Nephron (organoid): ENCODE measurements around the gene GJB2.

Experiments used
- H3K27ac Mint-ChIP-seq, 3 experiments: 2 replicates each; pipeline ENCODE4 v1.8.0; 2020; ENCODE audit warnings: mixed read lengths in 3 of 3, mild to moderate bottlenecking in 2 of 3, moderate library complexity in 1 of 3
- H3K27me3 Mint-ChIP-seq: 2 replicates; pipeline ENCODE4 v1.8.0; 2021; ENCODE audit warnings: low read depth, mild to moderate bottlenecking, moderate library complexity, mixed read lengths
- H3K36me3 Mint-ChIP-seq: 2 replicates; pipeline ENCODE4 v1.8.0; 2020; ENCODE audit warnings: low read depth, mixed read lengths
- H3K4me1 Mint-ChIP-seq: 2 replicates; pipeline ENCODE4 v1.8.0; 2020; ENCODE audit warnings: mixed read lengths
- H3K4me3 Mint-ChIP-seq, 3 experiments: 2 replicates each; pipeline ENCODE4 v1.8.0; 2020; ENCODE audit warnings: mild to moderate bottlenecking in 3 of 3, mixed read lengths in 3 of 3, moderate library complexity in 2 of 3
- H3K9me3 Mint-ChIP-seq: 2 replicates; pipeline ENCODE4 v1.8.0; 2020; ENCODE audit warnings: mixed read lengths
- TF ChIP-seq, protein P1 (sequence below), 3 experiments: fragments of 200-600 bp; sonication (generic); IDR thresholded peaks; one replicate each; pipeline ENCODE4 v1.5.0; 2021; ENCODE audit warnings: antibody characterized with exemption in 3 of 3; ENCODE audit not compliant: unreplicated experiment in 3 of 3

The GJB2 gene

DNA sequence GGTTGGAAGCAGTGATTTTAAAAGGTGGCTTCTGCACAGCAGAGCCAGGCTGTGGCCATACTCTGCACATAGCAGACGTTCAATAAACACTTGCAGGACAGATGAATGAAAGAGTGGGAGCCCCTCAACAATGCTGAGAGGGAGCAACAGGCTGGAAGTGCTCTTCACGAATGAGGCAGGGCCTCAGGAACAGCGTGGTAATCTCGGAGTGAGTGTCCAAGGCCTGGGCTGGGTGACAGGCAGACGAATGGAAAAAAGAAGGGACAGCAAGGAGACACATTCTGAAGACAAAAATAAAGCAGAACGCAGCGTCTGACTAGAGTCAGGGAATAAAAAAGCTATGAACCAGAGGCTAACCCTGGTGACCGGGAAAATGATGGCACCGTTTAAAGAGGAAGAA is 43.0 kb downstream of the GJB2 start:
- peaks cover 5% of the 10 kb centered on the region for H3K9me3 Mint-ChIP-seq
- H3K4me1 Mint-ChIP-seq = no peaks in the 10 kb centered on the region
- no peak overlapping the region for H3K27ac Mint-ChIP-seq
- peaks cover 70% of the 10 kb centered on the region for H3K27me3 Mint-ChIP-seq
- no peaks in the 10 kb centered on the region for H3K36me3 Mint-ChIP-seq
- TF ChIP-seq, protein P1, sequence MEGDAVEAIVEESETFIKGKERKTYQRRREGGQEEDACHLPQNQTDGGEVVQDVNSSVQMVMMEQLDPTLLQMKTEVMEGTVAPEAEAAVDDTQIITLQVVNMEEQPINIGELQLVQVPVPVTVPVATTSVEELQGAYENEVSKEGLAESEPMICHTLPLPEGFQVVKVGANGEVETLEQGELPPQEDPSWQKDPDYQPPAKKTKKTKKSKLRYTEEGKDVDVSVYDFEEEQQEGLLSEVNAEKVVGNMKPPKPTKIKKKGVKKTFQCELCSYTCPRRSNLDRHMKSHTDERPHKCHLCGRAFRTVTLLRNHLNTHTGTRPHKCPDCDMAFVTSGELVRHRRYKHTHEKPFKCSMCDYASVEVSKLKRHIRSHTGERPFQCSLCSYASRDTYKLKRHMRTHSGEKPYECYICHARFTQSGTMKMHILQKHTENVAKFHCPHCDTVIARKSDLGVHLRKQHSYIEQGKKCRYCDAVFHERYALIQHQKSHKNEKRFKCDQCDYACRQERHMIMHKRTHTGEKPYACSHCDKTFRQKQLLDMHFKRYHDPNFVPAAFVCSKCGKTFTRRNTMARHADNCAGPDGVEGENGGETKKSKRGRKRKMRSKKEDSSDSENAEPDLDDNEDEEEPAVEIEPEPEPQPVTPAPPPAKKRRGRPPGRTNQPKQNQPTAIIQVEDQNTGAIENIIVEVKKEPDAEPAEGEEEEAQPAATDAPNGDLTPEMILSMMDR (IDR thresholded peaks at IDR 0.05; ENCODE audit: unreplicated experiment in 3 of 3) = no peak
- no peak overlapping the region for H3K4me3 Mint-ChIP-seq

DNA sequence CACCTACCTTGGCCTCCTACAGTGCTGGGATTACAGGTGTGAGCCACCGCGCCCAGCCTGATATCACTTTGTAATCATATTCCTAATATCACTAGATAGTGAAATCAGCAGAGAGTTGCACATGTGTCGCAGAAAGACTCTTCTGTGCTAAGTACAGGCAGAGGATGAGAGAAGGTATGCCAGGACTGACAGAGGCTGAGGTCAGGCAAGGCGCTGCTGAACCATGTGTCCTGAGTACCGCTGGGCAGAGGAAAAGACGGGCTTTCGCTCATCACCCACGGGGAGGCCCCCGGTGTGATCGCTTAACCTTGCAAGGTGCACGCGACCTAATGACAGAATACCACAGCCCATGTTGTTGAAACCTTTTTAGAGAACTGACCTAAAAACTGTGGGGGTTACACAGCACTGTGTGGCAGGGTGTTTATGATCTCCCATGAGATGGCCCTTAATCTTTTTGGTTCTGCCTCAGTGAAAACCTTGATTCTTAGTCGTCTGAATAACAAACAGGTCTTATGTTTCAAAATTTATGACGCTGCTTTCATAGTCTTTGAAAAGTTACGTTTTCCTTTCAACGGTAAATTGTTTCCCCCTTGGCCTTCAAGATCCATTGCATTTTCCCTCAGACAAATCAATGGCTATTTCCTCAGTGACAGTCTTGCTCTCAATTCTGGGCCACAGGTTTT is 44.1 kb downstream of the GJB2 start:
- TF ChIP-seq, protein P1 (IDR thresholded peaks at IDR 0.05; ENCODE audit: unreplicated experiment in 3 of 3) = no peak

DNA sequence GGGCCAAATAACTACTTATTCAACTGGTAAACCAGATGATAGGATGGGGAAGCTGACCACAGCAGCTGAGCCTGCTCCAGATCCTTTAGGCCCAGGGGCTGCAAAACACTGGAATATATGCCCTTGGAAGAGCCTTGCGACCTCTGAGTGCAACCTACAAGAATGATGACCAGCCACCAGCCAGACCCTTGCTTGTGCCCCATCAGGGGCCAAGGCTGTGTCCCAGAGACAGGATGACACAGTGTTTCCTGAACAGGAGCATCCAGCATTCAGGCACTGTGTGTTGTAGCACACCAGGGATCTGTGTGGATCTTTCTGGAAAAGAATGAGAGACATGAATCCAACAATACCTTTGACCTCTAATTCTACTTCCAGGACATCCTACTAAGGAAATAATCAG is 46.4 kb downstream of the GJB2 start:
- Mint-ChIP-seq H3K27ac (no peak overlapping the region), H3K27me3 (peaks cover 55% of the 10 kb centered on the region), H3K4me3 (no peak overlapping the region), H3K9me3 (no peaks in the 10 kb centered on the region), H3K4me1 (peaks cover 10% of the 10 kb centered on the region), H3K36me3 (no peaks in the 10 kb centered on the region)
- TF ChIP-seq, protein P1 (IDR thresholded peaks at IDR 0.05; ENCODE audit: unreplicated experiment in 3 of 3) = no peak

More for the DNA sequence above, 44.1 kb downstream of the GJB2 start:
- H3K27me3 Mint-ChIP-seq = peaks cover 64% of the 10 kb centered on the region
- H3K9me3 Mint-ChIP-seq = no peaks in the 10 kb centered on the region
- no peak overlapping the region for H3K27ac Mint-ChIP-seq
- H3K4me3 Mint-ChIP-seq = no peak overlapping the region
- peaks cover 2% of the 10 kb centered on the region for H3K4me1 Mint-ChIP-seq
- no peaks in the 10 kb centered on the region for H3K36me3 Mint-ChIP-seq

DNA sequence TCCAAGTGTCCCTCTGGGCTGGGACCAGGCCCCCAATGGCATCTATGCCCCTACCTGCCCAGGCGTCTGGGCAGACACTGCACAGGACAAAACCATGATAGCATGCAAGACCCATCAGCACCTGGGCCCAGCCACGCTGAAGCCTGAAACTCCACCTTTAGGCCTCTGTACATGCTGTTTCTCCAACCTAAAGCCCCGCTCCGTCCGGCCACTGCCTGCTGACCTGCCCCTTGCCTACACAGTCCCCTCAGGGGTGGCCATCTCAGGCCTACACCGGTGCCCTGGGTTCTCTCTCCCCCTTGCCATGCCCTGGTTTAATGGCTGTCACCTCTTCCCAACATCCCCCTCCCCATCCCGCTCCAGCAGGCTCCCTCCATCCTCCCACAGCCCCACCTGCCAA is 47.2 kb downstream of the GJB2 start:
- no peak overlapping the region for H3K4me3 Mint-ChIP-seq
- H3K9me3 Mint-ChIP-seq = no peaks in the 10 kb centered on the region
- TF ChIP-seq, protein P1 (IDR thresholded peaks at IDR 0.05; ENCODE audit: unreplicated experiment in 3 of 3) = no peak
- peaks cover 15% of the 10 kb centered on the region for H3K4me1 Mint-ChIP-seq
- no peak overlapping the region for H3K27ac Mint-ChIP-seq
- H3K27me3 Mint-ChIP-seq = peaks cover 62% of the 10 kb centered on the region
- H3K36me3 Mint-ChIP-seq = no peaks in the 10 kb centered on the region

DNA sequence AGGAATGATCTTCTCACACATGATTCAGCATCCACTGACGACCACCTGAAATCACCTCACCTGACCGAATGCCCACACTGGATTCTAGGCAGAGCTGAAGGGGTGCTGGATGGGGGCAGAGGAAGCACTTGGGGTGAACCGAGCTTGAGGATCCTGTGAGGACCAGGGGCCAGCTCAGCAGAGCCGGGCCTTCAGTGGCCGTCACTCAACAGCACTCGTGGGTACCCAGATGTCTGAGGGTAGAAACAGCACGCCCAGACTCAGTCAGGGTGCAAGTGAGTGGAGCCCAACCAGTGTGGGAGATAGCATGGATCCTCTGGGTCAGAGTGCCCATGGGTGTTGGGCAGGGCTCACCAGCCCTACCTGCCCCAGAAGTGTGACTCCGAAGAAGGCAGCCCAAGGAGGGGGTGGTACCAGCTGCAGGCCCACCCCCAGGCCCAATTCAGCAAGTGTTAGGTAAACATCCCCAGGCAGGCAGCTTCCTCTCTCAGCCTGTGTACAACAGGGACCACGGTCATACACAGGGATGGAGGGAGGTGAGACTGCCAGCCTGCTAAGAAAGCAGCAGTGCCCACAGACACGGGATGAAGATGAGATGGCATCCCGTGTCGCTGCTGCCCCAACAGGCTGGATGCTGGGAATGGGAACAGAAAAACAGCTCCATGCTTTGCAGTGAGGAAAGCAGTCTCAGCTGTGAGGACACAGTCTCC is 48.4 kb downstream of the GJB2 start:
- Mint-ChIP-seq H3K4me1 (peaks cover 15% of the 10 kb centered on the region), H3K27me3 (peaks cover 56% of the 10 kb centered on the region), H3K36me3 (no peaks in the 10 kb centered on the region), H3K27ac (no peak overlapping the region), H3K9me3 (no peaks in the 10 kb centered on the region), H3K4me3 (no peak overlapping the region)
- TF ChIP-seq, protein P1 (IDR thresholded peaks at IDR 0.05; ENCODE audit: unreplicated experiment in 3 of 3) = no peak
